GM19035 (cell line): ENCODE data around the gene ZNF445.
"Not testable (repeated sequence)": the region's sequence is repeated elsewhere in the genome, so short reads cannot be mapped to it uniquely, and the experiment has no call there.

Source experiments
- ATAC-seq: cut with Tn5 transposase; IDR thresholded peaks from one replicate; pipeline ENCODE4 v1.9.1; 2021; ENCODE audit not compliant: unreplicated experiment

Gene ZNF445

GRCh38 chr3:44437800-44438199, 39.7 kb downstream of the ZNF445 start:
- no peak for ATAC-seq

DNA sequence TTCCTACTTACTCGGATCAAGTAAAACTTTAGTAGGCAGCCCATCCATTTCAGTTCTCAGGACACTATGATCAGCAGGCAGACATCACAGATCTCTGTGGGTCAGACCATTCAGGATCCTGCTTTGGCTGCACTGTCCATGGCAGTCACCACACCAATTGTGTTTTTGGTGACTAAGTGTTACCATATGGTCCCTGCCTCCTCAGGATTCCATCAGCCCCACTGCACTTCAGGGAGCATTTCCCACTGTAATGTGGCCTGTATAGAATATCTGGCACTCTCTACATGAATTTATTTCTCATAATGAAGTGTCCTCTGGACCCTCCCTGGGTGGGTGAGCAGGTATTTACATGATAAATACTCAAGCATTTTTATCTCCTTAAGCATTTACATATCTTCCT, 41.3 kb downstream of the ZNF445 start:
- ATAC-seq: no peak

DNA sequence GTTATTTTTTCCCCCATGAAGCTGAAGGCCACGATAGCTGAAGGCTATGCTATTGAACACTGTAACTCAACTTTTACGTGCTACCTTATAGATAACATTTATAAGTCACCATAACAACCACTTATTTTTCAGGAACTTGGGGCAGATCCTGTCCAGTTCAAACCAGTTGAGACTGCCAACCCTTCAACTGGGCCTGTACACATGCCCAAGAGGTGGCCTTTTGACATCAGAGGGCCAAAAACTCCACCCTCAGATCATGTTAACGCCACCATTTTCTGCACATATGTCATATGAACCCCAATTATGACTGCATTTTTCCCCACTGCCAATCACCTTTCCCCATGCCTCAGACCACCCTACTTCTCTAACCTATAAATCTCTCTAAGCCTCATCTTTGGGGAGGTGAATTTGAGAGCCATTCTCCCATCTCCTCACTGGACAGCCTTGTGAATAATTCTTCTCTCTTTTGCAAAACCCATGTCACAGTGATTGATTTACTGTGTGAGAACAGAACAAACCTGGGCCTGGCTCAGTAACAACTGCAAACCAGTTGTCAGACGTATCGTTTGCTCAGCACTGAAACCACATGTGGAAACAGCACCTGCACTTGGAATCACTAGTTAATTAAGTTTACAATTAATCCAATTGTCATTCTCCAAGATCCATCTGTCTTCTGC, 42.5 kb downstream of the ZNF445 start:
- ATAC-seq: no peak

GRCh38 chr3:44430466-44430865, 47.0 kb downstream of the ZNF445 start:
- no peak for ATAC-seq

GRCh38 chr3:44429459-44429858, 48.0 kb downstream of the ZNF445 start:
- ATAC-seq: no peak

DNA sequence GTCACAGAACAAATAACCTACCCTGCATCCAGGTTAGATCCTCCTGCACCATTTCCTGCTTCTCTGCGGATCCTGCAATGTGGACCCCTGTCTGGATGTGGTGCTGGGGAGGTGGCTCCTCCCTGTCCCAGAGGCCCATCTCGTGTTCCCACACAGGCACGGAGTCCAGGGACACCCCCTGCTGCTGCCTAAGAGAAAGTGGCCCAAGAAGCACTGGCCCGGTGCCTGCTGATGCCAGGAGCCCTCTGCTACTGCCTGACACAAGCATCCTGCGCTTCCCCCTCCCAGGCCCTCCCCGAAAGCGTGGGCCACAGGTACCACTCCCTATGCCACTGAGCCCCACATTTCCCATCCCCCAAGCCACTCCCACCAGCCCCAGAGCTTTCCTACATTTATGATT, 48.6 kb downstream of the ZNF445 start:
- no peak for ATAC-seq

DNA sequence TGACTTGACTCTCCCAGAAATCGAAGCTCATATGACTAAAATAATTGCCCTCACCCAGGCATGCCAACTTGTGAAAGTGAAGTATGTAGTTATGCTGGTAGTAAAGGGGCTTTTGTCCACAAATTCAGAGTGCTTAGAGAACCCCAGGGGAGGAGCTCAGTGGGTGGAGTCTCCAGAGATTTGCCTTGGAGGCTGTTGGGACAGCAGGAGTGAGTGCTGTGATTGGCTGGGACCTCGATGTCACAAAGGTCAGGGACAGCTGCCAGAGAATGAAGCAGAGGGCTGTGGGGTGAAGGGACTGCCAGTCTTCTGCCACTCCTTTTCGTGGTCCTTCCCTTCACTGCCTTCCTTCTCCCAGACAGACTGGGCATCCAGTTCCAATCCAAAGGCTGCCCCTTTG, 49.8 kb downstream of the ZNF445 start:
- no peak for ATAC-seq

GRCh38 chr3:44424758-44425157, 52.7 kb downstream of the ZNF445 start:
- no peak for ATAC-seq

DNA sequence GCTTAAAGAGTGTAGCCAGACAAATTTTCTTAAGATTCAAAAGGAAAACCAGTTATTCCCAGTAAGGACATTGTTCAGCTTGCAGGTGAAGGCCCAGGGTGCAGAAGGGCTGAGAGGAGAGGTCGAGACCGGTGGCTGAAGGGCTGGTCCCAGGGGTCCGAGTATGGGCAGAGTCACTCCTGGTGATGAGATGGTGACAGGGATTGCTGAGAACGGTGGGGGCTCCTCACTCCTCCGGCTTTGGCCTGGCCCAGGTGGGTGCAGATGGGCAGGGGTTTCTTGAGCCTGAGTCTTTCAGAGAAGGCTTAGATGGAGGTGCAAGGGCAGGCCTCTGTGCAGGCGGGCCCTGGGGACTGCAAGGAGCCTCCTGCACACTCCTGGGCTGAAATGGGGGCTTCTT, 56.2 kb downstream of the ZNF445 start:
- ATAC-seq: no peak

DNA sequence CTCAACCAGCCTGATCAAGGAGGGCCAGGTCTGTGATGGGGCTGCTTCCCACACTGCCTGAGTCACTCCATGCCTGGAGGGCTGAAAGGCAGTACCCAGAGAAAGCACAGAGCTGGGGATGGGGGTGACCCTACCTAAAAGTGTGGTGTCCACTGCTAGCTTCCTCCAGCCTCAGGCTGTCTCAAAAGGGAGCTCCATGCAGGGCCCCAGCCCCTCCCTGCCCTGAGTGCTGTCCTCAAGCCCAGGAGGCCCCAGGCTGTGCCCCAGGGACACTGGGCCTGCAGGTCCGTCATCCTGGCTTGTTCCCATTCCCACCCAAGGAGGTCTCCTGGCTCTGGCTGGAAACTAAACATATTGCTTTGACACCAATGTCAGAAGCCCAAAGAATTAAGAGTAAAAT, 56.8 kb downstream of the ZNF445 start:
- ATAC-seq: no peak

DNA sequence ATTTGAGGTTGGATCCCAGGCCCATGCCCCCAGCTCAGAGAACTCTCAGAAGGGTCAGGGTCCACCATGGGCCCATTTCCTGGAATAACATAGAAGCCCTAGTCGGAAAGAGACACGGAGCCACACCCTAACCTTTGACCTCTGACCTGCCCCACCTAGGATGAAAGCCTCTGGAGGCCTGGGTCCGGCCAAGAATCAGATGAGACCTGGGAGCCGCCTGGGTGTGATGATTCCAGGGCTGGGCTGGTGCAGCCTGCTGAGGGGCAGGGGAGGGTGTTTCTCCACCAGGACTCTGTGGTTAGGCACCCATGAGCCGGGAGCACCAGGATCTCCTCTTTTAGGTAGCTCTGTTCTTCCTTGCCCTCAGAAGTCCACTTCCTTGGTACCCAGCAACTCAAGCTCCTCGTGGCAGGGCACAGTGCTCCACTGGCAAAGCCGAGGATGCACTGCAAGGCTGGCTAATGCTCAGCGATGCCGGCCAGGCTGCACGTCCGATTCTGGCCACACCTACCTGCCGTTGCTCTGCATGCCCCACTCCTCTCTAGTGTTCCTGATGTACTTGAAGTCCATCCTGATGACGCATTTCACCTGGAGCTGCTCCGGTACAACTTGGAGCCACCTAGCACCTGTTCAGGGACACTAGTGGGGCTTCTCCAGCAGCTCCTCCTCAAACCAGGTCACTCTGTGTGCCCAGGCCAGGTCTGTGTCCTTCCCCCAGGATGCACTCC, 57.4 kb downstream of the ZNF445 start:
- no peak for ATAC-seq

- no peak for ATAC-seq
These were observed 58.2 kb downstream of the ZNF445 start for GRCh38 chr3:44419116-44419922.

DNA sequence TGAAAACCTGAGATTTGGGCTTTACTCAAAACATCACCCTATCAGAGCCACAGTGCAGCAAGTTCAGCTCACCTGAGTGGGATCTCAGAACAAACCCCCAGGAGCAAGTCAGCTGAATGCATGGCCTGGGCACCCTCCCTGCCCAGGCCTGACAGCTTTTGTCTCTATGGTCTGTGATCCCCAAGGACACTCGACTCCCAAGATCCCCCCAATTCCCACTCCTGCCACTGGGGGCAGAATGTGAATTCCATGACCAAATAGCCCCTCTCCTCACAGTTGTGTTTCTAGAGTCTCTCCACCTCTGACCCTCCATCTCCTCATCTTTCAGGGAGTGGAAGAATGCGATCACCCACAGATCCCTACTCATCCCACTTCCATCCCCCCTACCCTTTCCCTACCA, 58.9 kb downstream of the ZNF445 start:
- no peak for ATAC-seq

DNA sequence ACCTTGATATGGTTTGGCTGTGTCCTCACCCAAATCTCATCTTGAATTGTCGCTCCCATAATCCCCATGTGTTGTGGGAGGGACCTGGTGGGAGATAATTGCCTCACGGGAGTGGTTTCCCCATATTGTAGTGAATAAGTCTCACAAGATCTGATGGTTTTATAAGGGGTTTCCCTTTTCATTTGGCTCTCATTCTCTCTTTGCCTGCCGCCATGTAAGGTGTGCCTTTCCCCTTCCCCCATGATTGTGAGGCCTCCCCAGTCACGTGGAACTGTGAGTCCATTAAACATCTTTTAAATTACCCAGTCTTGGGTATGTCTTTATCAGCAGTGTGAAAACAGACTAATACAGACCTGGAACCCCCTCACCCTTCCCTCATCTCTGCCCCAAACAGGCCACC, 59.4 kb downstream of the ZNF445 start:
- ATAC-seq: not testable (repeated sequence)

DNA sequence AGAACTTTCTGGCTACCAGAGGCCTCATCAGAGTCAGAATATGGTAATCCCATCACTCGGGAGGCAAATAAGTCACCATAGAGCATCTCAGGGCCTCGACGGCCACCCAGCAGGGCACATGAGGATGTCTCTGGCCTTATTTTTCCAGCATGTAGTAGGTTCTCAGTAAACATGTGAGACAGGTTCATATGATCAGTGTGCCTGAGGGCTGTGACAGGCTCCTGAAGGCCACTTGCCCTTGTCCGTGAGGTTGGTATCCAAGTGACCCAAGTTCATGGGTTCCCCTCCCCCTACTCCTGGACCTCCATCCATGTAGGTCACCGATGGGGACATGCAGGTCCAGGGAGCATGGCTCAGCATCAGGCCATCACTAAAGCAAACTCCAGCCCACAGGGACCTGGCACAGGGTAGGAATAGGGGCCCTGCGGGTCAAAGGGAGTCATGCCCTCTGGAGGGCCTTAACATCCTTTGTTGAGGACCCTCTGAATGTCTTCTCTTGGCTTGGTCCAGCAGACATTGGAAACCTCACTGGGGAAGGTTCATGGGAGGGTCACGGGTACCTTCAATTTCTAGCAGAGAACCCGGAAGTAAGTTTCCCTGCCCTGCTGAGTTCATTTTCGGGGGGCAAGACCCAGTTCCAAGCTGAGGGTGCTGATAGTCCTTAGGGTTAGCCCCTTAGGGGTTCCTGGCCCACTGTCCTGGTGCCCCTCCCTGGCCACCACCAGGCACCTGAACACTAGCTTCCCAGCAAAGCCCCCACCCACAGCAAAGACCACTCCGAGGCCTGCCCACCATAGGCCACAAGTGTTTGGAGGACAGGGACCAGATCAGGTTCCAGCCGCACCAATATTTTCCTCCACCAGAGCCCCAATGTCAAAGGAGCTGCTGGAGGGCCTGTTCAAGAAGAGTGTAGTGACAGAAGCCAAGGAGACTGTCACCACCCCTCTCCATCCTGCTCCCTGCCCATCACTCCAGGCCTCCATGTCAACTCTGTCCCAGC, 61.1 kb downstream of the ZNF445 start:
- ATAC-seq: no peak

DNA sequence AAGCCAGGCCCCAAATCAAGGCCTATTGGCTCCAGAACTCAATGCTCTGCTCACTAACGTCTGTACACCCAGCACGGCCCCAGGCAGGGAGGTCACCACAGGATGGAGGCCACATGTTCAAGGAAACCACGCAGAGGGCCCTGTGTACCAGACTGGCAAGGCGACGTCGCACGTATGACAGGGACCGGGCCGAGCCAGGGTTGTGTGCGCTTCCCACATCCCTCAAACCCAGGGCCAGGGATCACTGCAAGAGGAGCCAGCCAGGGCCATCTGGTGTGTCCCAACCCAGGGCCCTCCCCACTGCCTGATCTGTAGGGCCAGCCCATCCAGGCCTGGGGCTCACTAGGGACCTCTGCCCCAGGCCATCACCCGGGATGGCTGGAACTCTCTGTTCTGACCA, 62.0 kb downstream of the ZNF445 start:
- ATAC-seq: no peak

DNA sequence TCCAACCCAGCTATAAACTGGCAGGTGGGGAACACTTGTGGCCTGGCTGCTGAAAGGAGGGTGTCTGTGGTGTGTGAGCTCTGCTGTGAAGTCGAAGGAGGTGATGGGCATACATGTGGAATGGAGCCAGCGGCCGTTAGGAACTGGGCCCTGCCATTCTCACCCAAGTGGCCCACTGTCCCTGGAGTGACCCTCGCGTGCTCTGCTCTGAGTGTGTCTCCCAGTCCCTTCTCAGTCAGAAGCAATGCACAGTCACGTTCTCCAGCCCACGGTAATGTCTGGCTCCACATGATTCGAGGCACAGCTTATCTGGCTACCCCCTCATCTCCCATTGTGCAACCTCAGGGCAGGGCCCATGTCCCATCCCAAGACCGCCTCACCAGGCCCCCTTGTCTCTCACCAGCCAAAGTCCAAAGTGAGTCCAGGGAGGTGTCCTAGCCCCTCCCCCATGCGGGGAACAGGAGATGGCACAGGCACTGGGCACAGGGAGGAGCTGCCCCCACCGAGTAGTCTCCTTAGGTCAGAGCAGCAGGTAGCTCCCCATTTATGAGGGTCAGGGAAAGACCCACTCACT, 62.9 kb downstream of the ZNF445 start:
- ATAC-seq: no peak

- no peak for ATAC-seq
These were observed 65.1 kb downstream of the ZNF445 start for GRCh38 chr3:44412365-44412764.

DNA sequence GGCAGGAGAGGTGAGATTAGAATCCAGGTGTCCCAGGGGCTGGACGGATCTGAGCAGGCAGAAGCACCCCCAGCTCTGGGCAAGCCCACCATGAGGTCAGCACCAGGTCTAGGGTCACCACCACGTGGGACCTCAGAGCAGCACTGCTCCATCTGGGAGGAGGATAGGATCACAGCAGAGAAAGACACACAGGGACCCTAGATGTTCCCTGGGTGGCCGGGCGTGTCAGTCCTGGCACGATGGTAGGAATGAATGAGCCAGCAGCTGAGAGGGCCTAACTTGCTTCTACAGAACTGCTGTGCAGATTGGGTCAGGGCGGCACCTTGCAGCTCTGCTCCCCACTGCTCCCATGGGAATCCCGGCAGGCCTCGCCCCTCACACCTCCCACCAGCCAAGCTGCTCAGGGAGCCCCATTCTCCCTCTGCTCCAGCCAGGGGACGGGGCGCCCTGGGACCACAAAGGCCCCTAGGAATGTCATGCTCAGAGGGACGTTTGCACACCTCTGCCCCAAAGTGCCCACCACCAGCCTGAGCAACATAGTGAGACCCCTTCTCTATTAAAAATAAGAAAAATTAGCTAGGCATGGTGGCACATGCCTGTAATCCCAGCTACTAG, 66.3 kb downstream of the ZNF445 start:
- no peak for ATAC-seq
